HEK293T (cell line): Measurements from ENCODE around the gene ASIC4.

Experiments
- CTCF ChIA-PET: fragments of 350-600 bp; formaldehyde crosslinking; extraction: SDS; loops from one replicate; lab custom pipeline; 2021; ENCODE audit warnings: antibody characterized with exemption, inconsistent platforms; lab: Yijun Ruan, JAX
- POLR2A ChIA-PET: fragments of 350-600 bp; formaldehyde crosslinking; extraction: SDS; loops from one replicate; lab custom pipeline; 2020; ENCODE audit warnings: antibody characterized with exemption, inconsistent platforms; lab: Yijun Ruan, JAX
- DNase-seq: peaks from one replicate; pipeline ENCODE4 v3.0.0; 2012; ENCODE audit warnings: mixed read lengths; ENCODE audit errors: extremely low spot score
- ARNT ChIP-seq: fragments of 450-650 bp; IDR thresholded peaks from 2 replicates; pipeline ENCODE4 v1.6.1; 2017; ENCODE audit warnings: mild to moderate bottlenecking
- BHLHE40 ChIP-seq: fragments of 450-650 bp; IDR thresholded peaks from 2 replicates; pipeline ENCODE4 v1.6.1; 2016; ENCODE audit warnings: mild to moderate bottlenecking, moderate library complexity, borderline replicate concordance
- CTBP1 ChIP-seq: fragments of 450-650 bp; IDR thresholded peaks from 2 replicates; pipeline ENCODE4 v1.6.1; 2016; ENCODE audit warnings: borderline replicate concordance
- ELF4 ChIP-seq: fragments of 450-650 bp; IDR thresholded peaks from 2 replicates; pipeline ENCODE4 v1.6.1; 2017; ENCODE audit warnings: antibody characterized with exemption
- FOXA1 ChIP-seq: fragments of 450-650 bp; IDR thresholded peaks from 2 replicates; pipeline ENCODE4 v1.6.1; 2016; ENCODE audit warnings: mild to moderate bottlenecking
- FOXK2 ChIP-seq: fragments of 450-650 bp; IDR thresholded peaks from 2 replicates; pipeline ENCODE4 v1.6.1; 2016; ENCODE audit warnings: mild to moderate bottlenecking
- FOXM1 ChIP-seq: fragments of 450-650 bp; IDR thresholded peaks from 2 replicates; pipeline ENCODE4 v1.6.1; 2017; ENCODE audit warnings: mild to moderate bottlenecking, borderline replicate concordance
- HDGF ChIP-seq: fragments of 450-650 bp; IDR thresholded peaks from 2 replicates; pipeline ENCODE4 v1.6.1; 2017; ENCODE audit warnings: antibody characterized with exemption, borderline replicate concordance
- L3MBTL2 ChIP-seq: fragments of 450-650 bp; conservative IDR thresholded peaks from 2 replicates; pipeline ENCODE4 v1.6.1; 2016; ENCODE audit warnings: mild to moderate bottlenecking
- LEF1 ChIP-seq: fragments of 450-650 bp; IDR thresholded peaks from 2 replicates; pipeline ENCODE4 v1.6.1; 2017; ENCODE audit warnings: mild to moderate bottlenecking, borderline replicate concordance
- NFRKB ChIP-seq: fragments of 450-650 bp; IDR thresholded peaks from 2 replicates; pipeline ENCODE4 v1.6.1; 2016; ENCODE audit warnings: mild to moderate bottlenecking, moderate library complexity
- PKNOX1 ChIP-seq: fragments of 450-650 bp; IDR thresholded peaks from 2 replicates; pipeline ENCODE4 v1.6.1; 2016
- SP1 ChIP-seq: fragments of 450-650 bp; IDR thresholded peaks from 2 replicates; pipeline ENCODE4 v1.6.1; 2017
- SUZ12 ChIP-seq: fragments of 450-650 bp; IDR thresholded peaks from 2 replicates; pipeline ENCODE4 v1.6.1; 2016; ENCODE audit warnings: mild to moderate bottlenecking
- TARDBP ChIP-seq: fragments of 450-650 bp; IDR thresholded peaks from 2 replicates; pipeline ENCODE4 v1.6.1; 2016
- ZNF384 ChIP-seq: fragments of 450-650 bp; IDR thresholded peaks from 2 replicates; pipeline ENCODE4 v1.6.1; 2016

ASIC4 gene

GRCh38 chr2:219477815-219478214 lies 36.5 kb upstream of the ASIC4 start:
- no peak for DNase-seq
- CTCF ChIA-PET, result interaction anchor here (0.8 to 1.2 kb wide), 5 partner anchors 32 to 75 kb away, joined by 3 to 7 read pairs (median 4); no protein-coding TSS in a partner anchor
- TF ChIP-seq PKNOX1 (no peak), ZNF384 (no peak), ARNT (no peak), SP1 (no peak), ELF4 (no peak), FOXK2 (no peak), FOXA1 (no peak), HDGF (no peak), CTBP1 (no peak), NFRKB (no peak), LEF1 (no peak), TARDBP (no peak)
- POLR2A ChIA-PET, result no interaction called here

GRCh38 chr2:219478916-219479315 lies 35.4 kb upstream of the ASIC4 start:
- TF ChIP-seq ARNT (no peak), BHLHE40 (no peak), L3MBTL2 (no peak), FOXK2 (no peak), HDGF (no peak), TARDBP (no peak), ELF4 (no peak), FOXM1 (no peak), FOXA1 (no peak), ZNF384 (no peak)

GRCh38 chr2:219480004-219480403 lies 34.3 kb upstream of the ASIC4 start:
- CTCF ChIA-PET, result no interaction called here
- no peak for DNase-seq
- POLR2A ChIA-PET, result no interaction called here
- TF ChIP-seq FOXA1 (no peak), BHLHE40 (no peak), L3MBTL2 (no peak), SUZ12 (no peak), HDGF (no peak), ARNT (no peak), NFRKB (no peak), FOXM1 (no peak), ELF4 (no peak), SP1 (no peak), PKNOX1 (no peak), FOXK2 (no peak), TARDBP (no peak), ZNF384 (no peak)

More at GRCh38 chr2:219478916-219479315, 35.4 kb upstream of the ASIC4 start:
- DNase-seq, result no peak
- ChIA-PET POLR2A (interaction anchor here (0.6 to 0.8 kb wide), 2 partner anchors 8 to 16 kb away, joined by 3 read pairs; no protein-coding TSS in a partner anchor), CTCF (interaction anchor here (0.8 to 1.4 kb wide), 2 partner anchors 16 to 51 kb away, joined by 5 to 6 read pairs; a partner anchor contains a TSS)

GRCh38 chr2:219482674-219483405 lies 31.4 kb upstream of the ASIC4 start:
- TF ChIP-seq CTBP1, result no peak
- no peak for TF ChIP-seq FOXA1
- TF ChIP-seq FOXK2, result no peak
- no peak for TF ChIP-seq PKNOX1
- no peak for TF ChIP-seq LEF1
- no peak for TF ChIP-seq SP1
- no peak for TF ChIP-seq ZNF384
- no peak for TF ChIP-seq NFRKB
- TF ChIP-seq FOXM1, result no peak
- TF ChIP-seq BHLHE40, result no peak
- TF ChIP-seq L3MBTL2, result no peak
- no peak for TF ChIP-seq ELF4
- no peak for TF ChIP-seq SUZ12
- TF ChIP-seq ARNT, result no peak
- TF ChIP-seq TARDBP, result no peak
- DNase-seq, result no peak
- ChIA-PET POLR2A (interaction anchor here (1.7 kb wide), 1 partner anchor 17 kb away, joined by 5 read pairs; no protein-coding TSS in a partner anchor), CTCF (interaction anchor here (0.7 to 2.2 kb wide), 5 partner anchors 12 to 206 kb away, joined by 3 to 13 read pairs (median 5); a partner anchor contains a TSS)

- DNase-seq, result no peak
- POLR2A ChIA-PET, result interaction anchor here (1.7 kb wide), 1 partner anchor 16 kb away, joined by 5 read pairs; no protein-coding TSS in a partner anchor
- CTCF ChIA-PET, result interaction anchor here (2.0 to 2.2 kb wide), 2 partner anchors 26 to 46 kb away, joined by 5 to 13 read pairs; no protein-coding TSS in a partner anchor
- TF ChIP-seq PKNOX1 (no peak), CTBP1 (no peak), FOXA1 (no peak), L3MBTL2 (no peak), HDGF (no peak), SP1 (no peak), TARDBP (no peak), SUZ12 (no peak), ELF4 (no peak), NFRKB (no peak)
Measured at GRCh38 chr2:219483451-219484342, 30.6 kb upstream of the ASIC4 start.
